NB4 (cell line): ENCODE results near the gene SPARCL1.

ENCODE experiments used
- POLR2A ChIP-seq: IDR thresholded peaks from 2 replicates; pipeline ENCODE4 v1.6.1; 2011; ENCODE audit warnings: mild to moderate bottlenecking; ENCODE audit not compliant: insufficient read length; ENCODE audit errors: extremely low read depth
- TF ChIP-seq, protein P1 (sequence below): IDR thresholded peaks from one replicate; pipeline ENCODE4 v1.5.1; 2012; ENCODE audit warnings: low read depth, low read length
- TF ChIP-seq, protein P2 (sequence below): IDR thresholded peaks from 2 replicates; pipeline ENCODE4 v1.6.1; 2011; ENCODE audit warnings: low read depth, low read length

DNA sequence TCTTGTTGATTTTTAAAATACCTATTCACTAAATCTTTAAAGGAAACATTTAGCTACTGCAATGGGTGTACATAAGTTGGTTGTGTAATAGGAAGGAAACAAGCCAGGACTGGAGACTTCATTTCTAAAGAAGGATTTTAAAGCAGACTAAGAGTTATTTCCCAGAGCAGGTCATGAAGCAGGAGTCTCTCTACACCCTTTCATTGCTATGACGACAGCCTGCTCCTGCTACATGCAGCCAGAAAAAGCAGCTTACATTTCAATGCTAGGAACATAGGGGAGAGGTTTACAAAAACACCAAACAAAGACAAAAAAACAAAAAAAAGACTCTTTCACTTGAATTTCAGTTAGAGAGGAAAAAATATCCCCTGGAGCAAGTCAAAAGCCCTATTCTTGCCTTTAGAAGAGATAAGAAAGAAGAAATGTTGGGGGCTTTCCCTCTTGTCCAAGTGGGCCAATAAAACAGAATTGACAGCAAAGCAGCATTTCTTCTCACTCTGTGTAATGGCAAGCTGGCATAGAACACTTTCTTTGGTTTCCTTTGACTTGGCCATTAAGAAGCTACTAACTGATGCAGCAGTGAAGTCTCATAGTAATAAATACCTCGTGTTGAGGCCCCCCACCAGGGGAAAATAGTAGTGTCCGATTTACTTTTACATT, 3.4 kb downstream of the SPARCL1 start:
- TF ChIP-seq, protein P1, sequence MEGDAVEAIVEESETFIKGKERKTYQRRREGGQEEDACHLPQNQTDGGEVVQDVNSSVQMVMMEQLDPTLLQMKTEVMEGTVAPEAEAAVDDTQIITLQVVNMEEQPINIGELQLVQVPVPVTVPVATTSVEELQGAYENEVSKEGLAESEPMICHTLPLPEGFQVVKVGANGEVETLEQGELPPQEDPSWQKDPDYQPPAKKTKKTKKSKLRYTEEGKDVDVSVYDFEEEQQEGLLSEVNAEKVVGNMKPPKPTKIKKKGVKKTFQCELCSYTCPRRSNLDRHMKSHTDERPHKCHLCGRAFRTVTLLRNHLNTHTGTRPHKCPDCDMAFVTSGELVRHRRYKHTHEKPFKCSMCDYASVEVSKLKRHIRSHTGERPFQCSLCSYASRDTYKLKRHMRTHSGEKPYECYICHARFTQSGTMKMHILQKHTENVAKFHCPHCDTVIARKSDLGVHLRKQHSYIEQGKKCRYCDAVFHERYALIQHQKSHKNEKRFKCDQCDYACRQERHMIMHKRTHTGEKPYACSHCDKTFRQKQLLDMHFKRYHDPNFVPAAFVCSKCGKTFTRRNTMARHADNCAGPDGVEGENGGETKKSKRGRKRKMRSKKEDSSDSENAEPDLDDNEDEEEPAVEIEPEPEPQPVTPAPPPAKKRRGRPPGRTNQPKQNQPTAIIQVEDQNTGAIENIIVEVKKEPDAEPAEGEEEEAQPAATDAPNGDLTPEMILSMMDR, result no peak
- TF ChIP-seq, protein P2, sequence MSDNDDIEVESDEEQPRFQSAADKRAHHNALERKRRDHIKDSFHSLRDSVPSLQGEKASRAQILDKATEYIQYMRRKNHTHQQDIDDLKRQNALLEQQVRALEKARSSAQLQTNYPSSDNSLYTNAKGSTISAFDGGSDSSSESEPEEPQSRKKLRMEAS, result no peak
- TF ChIP-seq POLR2A, result no peak
